IMR-90 (cell line): ENCODE data around the gene KLHL3. TPM values are rescaled to one million over a fixed set of nuclear protein-coding genes. Genes with fewer than 3 reads are reported as not detected.

Experiments
- ATAC-seq: fragments of 200-7000 bp; cut with Tn5 transposase; 2 replicates; pipeline ENCODE4 v1.9.1; 2020; ENCODE audit warnings: low read depth, mild to moderate bottlenecking, moderate library complexity
- BruUV-seq: library from RNA; stranded (reverse); fragments of 400-500 nt; replicated peaks from 2 replicates; lab custom pipeline; 2021; lab: Mats Ljungman, UMichigan
- CTCF ChIA-PET: fragments of 300-600 bp; formaldehyde crosslinking; extraction: SDS; loops from one replicate; lab custom pipeline; 2021; ENCODE audit warnings: antibody characterized with exemption; lab: Yijun Ruan, JAX
- POLR2A ChIA-PET: fragments of 300-600 bp; sonication (Branson Sonifier 250); formaldehyde crosslinking; loops from one replicate; lab custom pipeline; 2022; ENCODE audit warnings: antibody characterized with exemption; ENCODE audit not compliant: unreplicated experiment; lab: Charles Lee
- DNase-seq: peaks from one replicate; pipeline ENCODE4 v3.0.0; 2013
- H2AFZ ChIP-seq: replicated peaks from 2 replicates; pipeline ENCODE3; 2013; ENCODE audit warnings: low read length, mild to moderate bottlenecking; ENCODE audit not compliant: poor library complexity
- H2AK5ac ChIP-seq: 2 replicates; pipeline ENCODE4 v1.6.1; 2013; ENCODE audit warnings: low read depth, low read length, inconsistent platforms
- H2AK9ac ChIP-seq: replicated peaks from 2 replicates; pipeline ENCODE3; 2013; ENCODE audit warnings: mild to moderate bottlenecking, low read depth, low read length, moderate library complexity; ENCODE audit not compliant: poor library complexity
- H2BK120ac ChIP-seq: 2 replicates; pipeline ENCODE4 v1.6.1; 2013; ENCODE audit warnings: low read depth, low read length, inconsistent platforms
- H2BK15ac ChIP-seq: 3 replicates; pipeline ENCODE4 v1.6.1; 2013; ENCODE audit warnings: low read depth, low read length, inconsistent platforms
- H2BK20ac ChIP-seq: 2 replicates; pipeline ENCODE4 v1.6.1; 2013; ENCODE audit warnings: low read depth, mild to moderate bottlenecking, inconsistent platforms, low read length, moderate library complexity
- H2BK5ac ChIP-seq: 2 replicates; pipeline ENCODE4 v1.6.1; 2013; ENCODE audit warnings: mild to moderate bottlenecking, low read depth, low read length, inconsistent platforms; ENCODE audit not compliant: poor library complexity, severe bottlenecking
- H3K14ac ChIP-seq: replicated peaks from 2 replicates; pipeline ENCODE4 v1.6.1; 2013; ENCODE audit warnings: low read depth, low read length, inconsistent platforms
- H3K18ac ChIP-seq: 2 replicates; pipeline ENCODE4 v1.6.1; 2013; ENCODE audit warnings: low read depth, low read length, control low read depth
- H3K23ac ChIP-seq: 2 replicates; pipeline ENCODE4 v1.6.1; 2013; ENCODE audit warnings: low read depth, low read length, inconsistent platforms
- H3K27ac ChIP-seq: 2 replicates; pipeline ENCODE4 v1.5.1; 2013; ENCODE audit warnings: mild to moderate bottlenecking, control low read depth, low read length; ENCODE audit not compliant: insufficient read depth
- H3K27me3 ChIP-seq: 2 replicates; pipeline ENCODE4 v1.6.1; 2013; ENCODE audit warnings: low read length; ENCODE audit not compliant: control insufficient read depth, insufficient read depth
- H3K36me3 ChIP-seq: 2 replicates; pipeline ENCODE4 v1.6.1; 2013; ENCODE audit warnings: low read length, mixed read lengths; ENCODE audit not compliant: control insufficient read depth, insufficient read depth
- H3K4ac ChIP-seq: 2 replicates; pipeline ENCODE4 v1.6.1; 2013; ENCODE audit warnings: low read depth, low read length, inconsistent platforms
- H3K4me1 ChIP-seq: 2 replicates; pipeline ENCODE4 v1.6.1; 2013; ENCODE audit warnings: low read length, mixed read lengths; ENCODE audit not compliant: control insufficient read depth, insufficient read depth
- H3K4me2 ChIP-seq: 2 replicates; pipeline ENCODE4 v1.6.1; 2013; ENCODE audit warnings: low read depth, mild to moderate bottlenecking, control low read depth, low read length, moderate library complexity
- H3K4me3 ChIP-seq: 2 replicates; pipeline ENCODE4 v1.5.1; 2013; ENCODE audit warnings: low read depth, mild to moderate bottlenecking, control low read depth, low read length, moderate library complexity; ENCODE audit not compliant: insufficient read depth
- H3K56ac ChIP-seq: 2 replicates; pipeline ENCODE4 v1.6.1; 2013; ENCODE audit warnings: low read length, inconsistent platforms; ENCODE audit not compliant: insufficient read depth; ENCODE audit errors: extremely low read depth
- H3K79me1 ChIP-seq, 2 experiments: 2 replicates each; pipeline ENCODE4 v1.6.1; 2013; ENCODE audit warnings: low read length in 2 of 2, inconsistent platforms in 1 of 2, low read depth in 1 of 2
- H3K9ac ChIP-seq: 2 replicates; pipeline ENCODE4 v1.6.1; 2013; ENCODE audit warnings: low read depth, low read length, control low read depth
- H3K9me1 ChIP-seq: 2 replicates; pipeline ENCODE4 v1.6.1; 2013; ENCODE audit warnings: low read length, inconsistent platforms; ENCODE audit not compliant: insufficient read depth
- H3K9me3 ChIP-seq: 2 replicates; pipeline ENCODE4 v1.6.1; 2013; ENCODE audit warnings: low read length; ENCODE audit not compliant: control insufficient read depth, insufficient read depth
- H4K20me1 ChIP-seq: 2 replicates; pipeline ENCODE4 v1.6.1; 2013; ENCODE audit warnings: low read length, inconsistent platforms; ENCODE audit not compliant: insufficient read depth
- H4K5ac ChIP-seq: 2 replicates; pipeline ENCODE4 v1.6.1; 2013; ENCODE audit warnings: mild to moderate bottlenecking, low read depth, low read length, control low read depth
- H4K8ac ChIP-seq, 2 experiments: 2 replicates each; pipeline ENCODE4 v1.6.1; 2013; ENCODE audit warnings: low read depth in 2 of 2, low read length in 2 of 2, control low read depth in 1 of 2, inconsistent platforms in 1 of 2
- H4K91ac ChIP-seq: 2 replicates; pipeline ENCODE4 v1.6.1; 2013; ENCODE audit warnings: low read depth, low read length, inconsistent platforms; ENCODE audit not compliant: insufficient read depth
- CHD1 ChIP-seq: IDR thresholded peaks from 2 replicates; pipeline ENCODE4 v1.6.1; 2012; ENCODE audit warnings: low read depth, low read length, improper control_type of control experiment
- CTCF ChIP-seq: conservative IDR thresholded peaks from 2 replicates; pipeline ENCODE4 v1.5.1; 2012; ENCODE audit warnings: mild to moderate bottlenecking, low read depth, low read length, improper control_type of control experiment
- ELK1 ChIP-seq: fragments of 150-350 bp; IDR thresholded peaks from 2 replicates; pipeline ENCODE4 v1.6.1; 2016; ENCODE audit warnings: low read depth, mild to moderate bottlenecking, low read length, moderate library complexity, borderline replicate concordance
- FOS ChIP-seq: fragments of 150-350 bp; IDR thresholded peaks from 2 replicates; pipeline ENCODE4 v1.6.1; 2016; ENCODE audit warnings: low read depth, low read length
- MAFK ChIP-seq: IDR thresholded peaks from 2 replicates; pipeline ENCODE4 v1.6.1; 2012; ENCODE audit warnings: low read depth, low read length, improper control_type of control experiment
- POLR2A ChIP-seq: IDR thresholded peaks from 2 replicates; pipeline ENCODE4 v1.6.1; 2012; ENCODE audit warnings: mild to moderate bottlenecking, low read depth, low read length
- RAD21 ChIP-seq: IDR thresholded peaks from 2 replicates; pipeline ENCODE4 v1.6.1; 2012; ENCODE audit warnings: low read length, improper control_type of control experiment
- RCOR1 ChIP-seq: IDR thresholded peaks from 2 replicates; pipeline ENCODE4 v1.6.1; 2012; ENCODE audit warnings: mild to moderate bottlenecking, low read length, improper control_type of control experiment; ENCODE audit not compliant: insufficient replicate concordance
- SMC3 ChIP-seq: fragments of 150-350 bp; IDR thresholded peaks from 2 replicates; pipeline ENCODE4 v1.6.1; 2016; ENCODE audit warnings: low read depth, mild to moderate bottlenecking, antibody characterized with exemption, low read length, moderate library complexity
- USF2 ChIP-seq: fragments of 150-350 bp; IDR thresholded peaks from 2 replicates; pipeline ENCODE4 v1.6.1; 2017; ENCODE audit warnings: mild to moderate bottlenecking, antibody characterized with exemption, low read length, low read depth
- WGBS, 2 experiments: methylation state at CpG; one replicate each; pipeline versions ENCODE4 v1.1.5 to v1.1.7; 2013; ENCODE audit warnings: missing lambda C conversion rate in 2 of 2; ENCODE audit not compliant: insufficient read length in 1 of 2; ENCODE audit errors: extremely low coverage in 2 of 2; 5-methylcytosine and 5-hydroxymethylcytosine counted together
- dilution Hi-C: fragments of 300-500 bp; cut with HindIII; formaldehyde crosslinking; loops from one replicate; pipeline ENCODE4 v1.14.3; 2018; ENCODE audit warnings: low sequenced_read_pairs; ENCODE audit not compliant: unreplicated experiment
- in situ Hi-C: fragments of 300-500 bp; cut with MboI; formaldehyde crosslinking; loops from 3 replicates; pipeline ENCODE4 v1.14.3; 2019; ENCODE audit warnings: low sequenced_read_pairs, inconsistent platforms, mixed read lengths
- intact Hi-C: fragments of 100-400 bp; cut with micrococcal nuclease; formaldehyde crosslinking; loops from 2 replicates; pipeline ENCODE4 v1.10.0; 2022
- polyA plus RNA-seq, 3 experiments: library from polyadenylated mRNA; depleted of rRNA; stranded (reverse); fragments of >200 nt; gene quantifications; 2 replicates each; pipeline ENCODE4 v1.2.3, GENCODE V29; 2012; ENCODE audit warnings: low replicate concordance in 1 of 3
- total RNA-seq: library from RNA; depleted of rRNA; stranded (reverse); fragments of >200 nt; gene quantifications from 2 replicates; pipeline ENCODE4 v1.2.3, GENCODE V29; 2012

KLHL3 gene
- total and polyA plus RNA-seq, 2 of the 4 experiments (the other 2 are of a cell fraction): 2.3 to 4.1 TPM

- POLR2A ChIA-PET: no interaction called here
- H2AFZ ChIP-seq: no peak overlapping the region
- TF ChIP-seq USF2 (no peak), MAFK (no peak), RCOR1 (no peak), CTCF (no peak), SMC3 (no peak), POLR2A (no peak), FOS (no peak), RAD21 (no peak), CHD1 (no peak), ELK1 (no peak)
- no peak overlapping the region for H4K8ac ChIP-seq
- no peaks in the 10 kb centered on the region for H4K20me1 ChIP-seq
- in situ Hi-C loops (loop anchor here (25.0 kb wide), 2 partner anchors 416 to 491 kb away; partner anchors contain the start of gene NME5), intact Hi-C loops (no loop called here), dilution Hi-C loops (no loop called here)
- no peak overlapping the region for H3K27ac ChIP-seq
- no TSS peak for BruUV-seq
- no peak overlapping the region for H3K4me3 ChIP-seq
- no peak overlapping the region for H2AK5ac ChIP-seq
- no peak overlapping the region for H4K5ac ChIP-seq
- H3K4me2 ChIP-seq: no peak overlapping the region
- ATAC-seq: no peak
- H3K9me3 ChIP-seq: no peaks in the 10 kb centered on the region
- CTCF ChIA-PET: interaction anchor here (0.6 to 0.7 kb wide), 2 partner anchors 14 to 524 kb away, joined by 3 to 4 read pairs; no protein-coding TSS in a partner anchor
- H3K79me1 ChIP-seq: no peaks in the 10 kb centered on the region
- H2BK120ac ChIP-seq: no peak overlapping the region
- no peak overlapping the region for H2BK20ac ChIP-seq
- no peak overlapping the region for H3K14ac ChIP-seq
- no CpG with 5 or more reads among the region's 2 CpGs for WGBS, 2 experiments
- H3K4me1 ChIP-seq: no peaks in the 10 kb centered on the region
- no peak overlapping the region for H3K4ac ChIP-seq
- no peak overlapping the region for H3K23ac ChIP-seq
- H3K56ac ChIP-seq: no peak overlapping the region
- H3K9me1 ChIP-seq: no peaks in the 10 kb centered on the region
- no peak overlapping the region for H4K91ac ChIP-seq
- no peak overlapping the region for H2BK5ac ChIP-seq
- H2AK9ac ChIP-seq: no peak overlapping the region
- H2BK15ac ChIP-seq: no peak overlapping the region
- no peak overlapping the region for H3K9ac ChIP-seq
- H3K27me3 ChIP-seq: no peaks in the 10 kb centered on the region; the same call in 1 of the 2 replicates
- DNase-seq: no peak
- H3K36me3 ChIP-seq: no peaks in the 10 kb centered on the region
- H3K18ac ChIP-seq: no peak overlapping the region
Measured at GRCh38 chr5:137646761-137647160, 89.1 kb downstream of the KLHL3 start.
